Measurements from ENCODE around the gene PLCB3.

GRCh38 chr11:64306876-64307622 is 55.7 kb downstream of the PLCB3 start:
- TF ChIP-seq POLR2A (IDR thresholded peaks at IDR 0.05) (no peak), CTCF (IDR thresholded peaks at IDR 0.05) (no peak)
